Chondrocyte (in vitro differentiated cells): ENCODE results near the gene AGPAT4. TPM values are rescaled to one million over a fixed set of nuclear protein-coding genes. Genes with fewer than 3 reads are reported as not detected.

Source experiments
- DNase-seq: peaks from one replicate; pipeline ENCODE4 v3.0.0; 2021; ENCODE audit warnings: mixed read lengths, low spot score
- H3K27ac Mint-ChIP-seq: one replicate; pipeline ENCODE4 v1.8.0; 2021; ENCODE audit warnings: mild to moderate bottlenecking, moderate library complexity, mixed read lengths; ENCODE audit not compliant: unreplicated experiment
- H3K27me3 Mint-ChIP-seq: 2 replicates; pipeline ENCODE4 v1.8.0; 2021; ENCODE audit warnings: low read depth, mixed read lengths
- H3K36me3 Mint-ChIP-seq: 2 replicates; pipeline ENCODE4 v1.8.0; 2021; ENCODE audit warnings: low read depth, mixed read lengths
- H3K4me1 Mint-ChIP-seq: 2 replicates; pipeline ENCODE4 v1.8.0; 2021; ENCODE audit warnings: low read depth, mild to moderate bottlenecking, mixed read lengths
- H3K4me3 Mint-ChIP-seq: one replicate; pipeline ENCODE4 v1.8.0; 2021; ENCODE audit warnings: mild to moderate bottlenecking, moderate library complexity, mixed read lengths; ENCODE audit not compliant: unreplicated experiment
- H3K9me3 Mint-ChIP-seq: 2 replicates; pipeline ENCODE4 v1.8.0; 2021; ENCODE audit warnings: low read depth, mixed read lengths
- total RNA-seq: library from RNA; stranded (reverse); gene quantifications from 3 replicates; pipeline ENCODE4 v1.2.1, GENCODE V29; 2021
- TF ChIP-seq, protein P1 (sequence below): fragments of 200-600 bp; sonication (generic); IDR thresholded peaks from 2 replicates; pipeline ENCODE4 v1.5.0; 2021; ENCODE audit warnings: antibody characterized with exemption, mild to moderate bottlenecking, moderate library complexity

Gene AGPAT4
- total RNA-seq, 1 donor from 2014 or later: 11.9 TPM

DNA sequence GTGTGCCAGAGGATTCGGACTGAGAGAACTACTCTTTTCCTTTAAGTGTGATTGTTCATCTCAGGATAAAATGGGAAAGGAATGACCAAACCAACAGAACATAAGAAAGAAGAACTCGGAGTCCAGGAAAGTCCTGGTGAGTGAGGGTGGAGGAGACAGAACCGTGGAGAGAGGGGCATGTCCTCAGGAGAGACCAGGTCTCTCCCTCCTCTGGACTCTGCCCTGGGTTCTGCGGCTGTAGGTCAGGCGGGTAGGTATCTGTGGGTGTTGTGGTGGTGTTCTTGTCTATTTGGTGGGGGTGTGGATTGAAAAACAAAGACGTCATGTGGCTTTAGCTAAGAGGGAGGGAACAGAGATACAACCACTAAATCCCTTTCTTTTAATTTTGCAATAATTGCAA lies 29.1 kb upstream of the AGPAT4 start:
- Mint-ChIP-seq H3K4me3 (no peak overlapping the region), H3K27ac (no peak overlapping the region), H3K9me3 (no peaks in the 10 kb centered on the region), H3K4me1 (peaks cover 14% of the 10 kb centered on the region), H3K27me3 (no peaks in the 10 kb centered on the region), H3K36me3 (no peaks in the 10 kb centered on the region)
- no peak for DNase-seq
- TF ChIP-seq, protein P1, sequence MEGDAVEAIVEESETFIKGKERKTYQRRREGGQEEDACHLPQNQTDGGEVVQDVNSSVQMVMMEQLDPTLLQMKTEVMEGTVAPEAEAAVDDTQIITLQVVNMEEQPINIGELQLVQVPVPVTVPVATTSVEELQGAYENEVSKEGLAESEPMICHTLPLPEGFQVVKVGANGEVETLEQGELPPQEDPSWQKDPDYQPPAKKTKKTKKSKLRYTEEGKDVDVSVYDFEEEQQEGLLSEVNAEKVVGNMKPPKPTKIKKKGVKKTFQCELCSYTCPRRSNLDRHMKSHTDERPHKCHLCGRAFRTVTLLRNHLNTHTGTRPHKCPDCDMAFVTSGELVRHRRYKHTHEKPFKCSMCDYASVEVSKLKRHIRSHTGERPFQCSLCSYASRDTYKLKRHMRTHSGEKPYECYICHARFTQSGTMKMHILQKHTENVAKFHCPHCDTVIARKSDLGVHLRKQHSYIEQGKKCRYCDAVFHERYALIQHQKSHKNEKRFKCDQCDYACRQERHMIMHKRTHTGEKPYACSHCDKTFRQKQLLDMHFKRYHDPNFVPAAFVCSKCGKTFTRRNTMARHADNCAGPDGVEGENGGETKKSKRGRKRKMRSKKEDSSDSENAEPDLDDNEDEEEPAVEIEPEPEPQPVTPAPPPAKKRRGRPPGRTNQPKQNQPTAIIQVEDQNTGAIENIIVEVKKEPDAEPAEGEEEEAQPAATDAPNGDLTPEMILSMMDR: no peak

DNA sequence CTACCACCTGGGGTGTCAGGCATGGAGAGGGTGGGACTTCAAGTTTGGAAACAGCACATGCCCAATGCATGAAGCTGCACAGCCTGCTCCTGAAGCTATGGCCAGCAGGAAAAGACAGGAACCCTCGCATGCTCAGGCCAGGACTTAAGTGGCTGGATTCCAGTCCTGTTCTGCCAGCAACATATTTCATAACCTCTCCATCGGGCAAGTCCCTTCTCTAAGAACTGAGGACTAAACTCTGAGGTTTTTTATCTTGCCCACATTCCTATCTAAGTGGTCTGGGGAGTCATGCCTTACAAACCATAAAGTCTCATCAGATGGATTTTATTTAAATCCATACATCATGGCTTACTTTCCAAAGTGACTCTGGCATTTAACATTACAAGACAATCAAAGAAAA lies 27.5 kb upstream of the AGPAT4 start:
- peaks cover 14% of the 10 kb centered on the region for H3K4me1 Mint-ChIP-seq
- H3K9me3 Mint-ChIP-seq: peaks cover under 1% of the 10 kb centered on the region
- no peaks in the 10 kb centered on the region for H3K36me3 Mint-ChIP-seq
- no peak overlapping the region for H3K27ac Mint-ChIP-seq
- TF ChIP-seq, protein P1: no peak
- no peak overlapping the region for H3K4me3 Mint-ChIP-seq
- no peaks in the 10 kb centered on the region for H3K27me3 Mint-ChIP-seq
- no peak for DNase-seq

DNA sequence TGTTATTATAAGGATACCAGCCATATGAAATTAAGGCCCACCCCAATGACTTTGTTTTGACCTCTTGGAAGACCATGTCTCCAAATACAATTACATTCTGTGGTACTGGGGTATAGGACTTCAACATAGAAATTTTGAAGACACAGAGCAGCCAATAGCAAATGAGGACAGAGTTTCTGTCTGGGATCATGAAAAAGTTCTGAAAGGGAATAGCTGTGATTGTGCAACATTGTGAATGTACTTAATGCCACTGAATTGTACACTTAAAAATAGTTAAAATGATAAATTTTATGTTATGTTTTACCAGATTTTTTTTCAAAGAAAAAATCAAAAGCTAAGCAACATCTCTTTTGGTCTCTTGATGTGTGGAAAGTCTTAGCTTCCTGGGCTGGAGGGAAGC lies 27.0 kb upstream of the AGPAT4 start:
- Mint-ChIP-seq H3K27me3 (no peaks in the 10 kb centered on the region), H3K4me1 (peaks cover 14% of the 10 kb centered on the region), H3K9me3 (peaks cover 3% of the 10 kb centered on the region), H3K4me3 (no peak overlapping the region), H3K27ac (no peak overlapping the region), H3K36me3 (no peaks in the 10 kb centered on the region)
- DNase-seq: no peak
- TF ChIP-seq, protein P1: no peak

DNA sequence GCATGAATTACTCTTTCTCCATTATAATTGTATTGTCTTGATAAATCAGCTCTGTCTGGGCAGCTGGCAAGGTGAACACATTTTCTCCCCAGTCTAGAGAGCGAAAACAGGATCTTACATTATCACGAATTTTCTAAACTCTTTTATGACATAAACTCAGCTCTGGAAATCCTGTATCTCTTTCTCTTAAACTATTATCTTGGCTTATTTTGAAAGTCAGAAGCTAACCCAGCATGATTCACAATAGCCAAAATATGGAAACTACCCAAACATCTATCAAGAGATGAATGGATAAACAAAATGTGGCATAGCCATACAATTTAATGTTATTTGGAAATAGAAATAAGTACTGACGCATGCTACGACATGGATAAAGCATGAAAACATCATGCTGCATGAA lies 25.9 kb upstream of the AGPAT4 start:
- H3K4me1 Mint-ChIP-seq: peaks cover 14% of the 10 kb centered on the region
- TF ChIP-seq, protein P1: no peak
- H3K27ac Mint-ChIP-seq: no peak overlapping the region
- no peaks in the 10 kb centered on the region for H3K36me3 Mint-ChIP-seq
- no peak for DNase-seq
- H3K4me3 Mint-ChIP-seq: no peak overlapping the region
- H3K9me3 Mint-ChIP-seq: peaks cover 3% of the 10 kb centered on the region
- no peaks in the 10 kb centered on the region for H3K27me3 Mint-ChIP-seq

DNA sequence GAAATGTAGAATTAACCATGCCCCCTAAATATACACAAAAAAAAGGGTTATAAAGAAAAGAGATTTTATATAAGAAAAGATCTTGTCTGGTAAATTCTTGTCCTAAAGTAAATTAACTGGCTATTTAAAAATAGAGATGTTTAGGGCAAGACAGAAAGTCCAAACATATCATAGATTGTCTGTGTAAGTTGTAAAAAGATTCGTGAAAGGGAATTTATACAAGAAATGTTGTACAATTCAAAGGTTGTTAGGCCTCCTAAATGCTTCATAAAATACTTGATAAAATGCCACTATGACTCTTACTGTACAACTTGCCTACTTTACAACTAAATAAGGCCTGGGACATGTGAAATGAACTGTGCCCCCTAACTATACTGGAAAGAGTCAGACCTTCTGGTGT lies 21.9 kb upstream of the AGPAT4 start:
- H3K4me1 Mint-ChIP-seq: no peaks in the 10 kb centered on the region

More for the DNA sequence above, 21.9 kb upstream of the AGPAT4 start:
- Mint-ChIP-seq H3K36me3 (no peaks in the 10 kb centered on the region), H3K27me3 (no peaks in the 10 kb centered on the region), H3K27ac (no peak overlapping the region), H3K9me3 (peaks cover 3% of the 10 kb centered on the region), H3K4me3 (no peak overlapping the region)
- DNase-seq: no peak
- TF ChIP-seq, protein P1: no peak
